GM13976 (cell line): Measurements from ENCODE around the gene IFNGR1.

Source experiments
- DNase-seq: peaks from one replicate; pipeline ENCODE4 v3.0.0; 2012; ENCODE audit warnings: low spot score
- in situ Hi-C: fragments of 300-500 bp; cut with MboI; formaldehyde crosslinking; loops from one replicate; pipeline ENCODE4 v1.12.0; 2022; ENCODE audit warnings: low sequenced_read_pairs, mixed read lengths, inconsistent platforms; ENCODE audit not compliant: unreplicated experiment
- TF ChIP-seq, protein P1 (sequence below): IDR thresholded peaks from 2 replicates; pipeline ENCODE4 v1.5.1; 2012; ENCODE audit warnings: borderline replicate concordance, mild to moderate bottlenecking; ENCODE audit not compliant: insufficient read depth; ENCODE audit errors: extremely low read depth, missing control alignments, control extremely low read depth

IFNGR1 gene

DNA sequence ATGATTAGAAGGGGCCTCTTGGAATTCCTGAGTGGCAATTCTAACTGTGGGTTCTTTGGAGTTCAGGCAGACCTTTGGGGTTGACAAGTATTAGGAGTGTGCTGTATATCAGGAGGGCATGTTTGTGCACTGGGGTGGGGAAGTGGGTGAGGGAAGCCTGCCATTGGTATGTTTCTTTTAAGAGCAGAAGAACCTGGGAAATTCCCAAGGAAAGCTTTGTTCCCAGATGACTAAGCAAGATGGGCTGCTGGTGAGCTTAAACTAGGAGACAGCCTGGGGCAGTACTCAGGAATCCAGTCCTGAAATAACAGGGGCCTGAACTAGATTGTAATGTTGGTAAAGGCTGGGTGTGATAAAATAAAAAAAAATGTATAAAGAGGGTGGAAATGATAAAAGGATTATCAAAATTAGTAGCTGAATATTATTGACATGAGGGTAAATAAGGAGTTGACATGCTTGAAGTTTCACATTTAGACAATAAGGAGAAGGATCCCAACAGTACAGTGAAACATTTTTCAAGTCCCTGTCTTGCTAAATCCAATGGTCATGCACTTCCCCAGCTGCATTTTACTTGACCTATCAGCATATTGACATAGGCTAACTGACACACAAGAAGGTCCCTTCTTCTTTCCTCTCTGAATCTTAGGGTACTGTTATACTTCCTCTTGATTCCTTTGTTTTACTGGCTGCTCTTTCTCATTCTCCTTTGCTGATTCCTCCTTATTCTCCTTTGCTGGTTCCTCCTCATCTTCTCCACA lies 18.4 kb upstream of the IFNGR1 start:
- in situ Hi-C loops, result no loop called here
- TF ChIP-seq, protein P1, sequence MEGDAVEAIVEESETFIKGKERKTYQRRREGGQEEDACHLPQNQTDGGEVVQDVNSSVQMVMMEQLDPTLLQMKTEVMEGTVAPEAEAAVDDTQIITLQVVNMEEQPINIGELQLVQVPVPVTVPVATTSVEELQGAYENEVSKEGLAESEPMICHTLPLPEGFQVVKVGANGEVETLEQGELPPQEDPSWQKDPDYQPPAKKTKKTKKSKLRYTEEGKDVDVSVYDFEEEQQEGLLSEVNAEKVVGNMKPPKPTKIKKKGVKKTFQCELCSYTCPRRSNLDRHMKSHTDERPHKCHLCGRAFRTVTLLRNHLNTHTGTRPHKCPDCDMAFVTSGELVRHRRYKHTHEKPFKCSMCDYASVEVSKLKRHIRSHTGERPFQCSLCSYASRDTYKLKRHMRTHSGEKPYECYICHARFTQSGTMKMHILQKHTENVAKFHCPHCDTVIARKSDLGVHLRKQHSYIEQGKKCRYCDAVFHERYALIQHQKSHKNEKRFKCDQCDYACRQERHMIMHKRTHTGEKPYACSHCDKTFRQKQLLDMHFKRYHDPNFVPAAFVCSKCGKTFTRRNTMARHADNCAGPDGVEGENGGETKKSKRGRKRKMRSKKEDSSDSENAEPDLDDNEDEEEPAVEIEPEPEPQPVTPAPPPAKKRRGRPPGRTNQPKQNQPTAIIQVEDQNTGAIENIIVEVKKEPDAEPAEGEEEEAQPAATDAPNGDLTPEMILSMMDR, result no peak
- no peak for DNase-seq

DNA sequence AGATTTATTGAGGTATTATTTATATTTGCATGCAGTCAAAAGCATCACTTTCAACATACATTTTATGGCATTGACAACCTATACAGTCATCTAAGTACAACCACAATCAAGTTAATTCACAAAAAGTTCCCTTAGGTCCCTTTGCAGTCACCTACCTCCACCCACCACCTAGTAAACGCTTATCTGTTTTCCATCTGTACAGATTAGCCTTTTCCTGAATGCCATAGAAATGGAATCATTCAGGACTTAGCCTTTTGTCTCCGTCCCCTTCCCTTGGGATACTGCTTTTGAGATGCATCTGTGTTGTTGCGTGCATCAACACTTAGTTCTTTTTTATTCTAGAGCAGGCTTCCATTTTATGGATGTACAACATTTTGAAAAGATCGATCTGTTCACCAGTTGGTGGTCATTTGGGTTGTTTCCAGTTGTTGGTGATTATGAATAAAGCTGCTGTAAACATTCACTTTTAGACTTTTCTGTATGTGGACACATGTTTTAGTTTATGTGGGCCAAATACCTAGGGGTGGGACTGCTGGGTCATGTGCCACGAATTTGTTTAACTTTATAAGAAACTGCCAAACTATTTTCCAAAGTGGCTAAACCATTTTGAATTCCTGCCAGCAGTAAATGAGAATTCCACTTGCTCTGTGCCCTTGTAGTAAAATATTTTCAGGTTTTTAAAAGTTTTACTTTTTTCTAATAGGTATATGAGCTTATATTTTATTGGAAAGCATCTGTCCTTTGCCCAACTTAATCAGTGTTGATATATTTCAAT lies 17.6 kb upstream of the IFNGR1 start:
- in situ Hi-C loops, result no loop called here
- TF ChIP-seq, protein P1, result no peak
- no peak for DNase-seq

DNA sequence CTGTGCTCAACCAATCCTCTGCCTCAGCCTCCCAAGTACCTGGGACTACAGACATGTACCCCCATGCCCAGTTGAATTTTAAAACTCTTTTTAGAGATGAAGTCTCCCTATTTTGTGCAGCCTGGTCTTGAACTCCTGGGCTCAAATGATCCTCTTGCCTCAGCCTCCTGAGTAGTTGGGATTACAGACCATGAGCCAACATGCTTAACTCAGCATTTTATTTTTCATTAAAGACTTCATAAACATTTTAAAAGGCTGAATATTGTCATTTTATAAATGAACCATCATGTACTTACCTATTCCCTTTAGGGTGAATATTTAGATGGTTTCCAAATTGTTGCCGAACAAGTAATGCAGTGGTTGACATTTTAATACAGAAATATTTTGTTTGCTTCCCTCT lies 16.5 kb upstream of the IFNGR1 start:
- DNase-seq, result no peak
- TF ChIP-seq, protein P1, result no peak
- in situ Hi-C loops, result no loop called here

DNA sequence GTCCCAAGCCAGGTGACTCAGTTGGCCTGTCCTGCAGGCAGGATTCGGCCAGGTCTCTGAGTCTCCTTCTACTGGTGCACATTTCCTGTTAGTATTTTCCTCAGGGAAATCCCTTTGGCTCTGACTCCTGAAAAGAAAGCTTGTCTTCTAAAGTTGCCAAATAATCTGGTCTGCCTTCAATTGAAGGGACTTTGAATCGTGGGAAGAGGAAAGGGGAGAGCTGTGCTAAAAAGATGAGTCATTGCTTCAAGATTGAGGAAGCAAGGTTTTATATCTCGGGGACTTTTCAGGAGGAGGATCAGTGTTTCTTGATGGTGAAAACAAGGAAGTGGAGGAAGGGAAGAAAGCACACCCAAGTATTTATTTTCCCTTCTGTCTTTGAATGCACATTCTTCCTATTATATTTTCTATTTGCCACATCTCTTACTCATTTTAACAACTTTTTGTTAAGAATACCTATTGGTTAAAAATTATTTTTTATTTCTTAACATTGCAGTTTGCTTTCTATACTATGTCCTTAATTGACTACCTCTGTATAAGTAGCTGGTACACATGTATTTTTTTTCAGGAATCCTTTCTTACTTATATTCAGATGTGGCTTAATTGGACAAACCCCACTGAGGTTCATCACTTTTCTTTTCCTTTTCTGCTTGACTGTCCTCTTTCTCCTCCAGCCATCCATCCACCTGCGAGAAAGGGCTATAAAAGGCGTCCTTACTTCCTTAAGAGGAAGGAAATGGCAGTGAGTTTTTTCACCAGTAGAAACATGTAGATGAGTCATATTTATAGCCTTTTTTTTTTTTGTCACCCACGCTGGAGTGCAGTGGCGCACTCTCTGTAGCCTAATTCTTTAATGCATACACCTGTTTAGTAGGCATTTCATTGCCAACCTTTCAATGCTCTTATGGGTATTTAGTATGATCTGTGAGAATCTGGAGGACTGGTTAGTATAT lies 15.0 kb upstream of the IFNGR1 start:
- DNase-seq, result no peak
- in situ Hi-C loops, result no loop called here
- TF ChIP-seq, protein P1, result no peak

DNA sequence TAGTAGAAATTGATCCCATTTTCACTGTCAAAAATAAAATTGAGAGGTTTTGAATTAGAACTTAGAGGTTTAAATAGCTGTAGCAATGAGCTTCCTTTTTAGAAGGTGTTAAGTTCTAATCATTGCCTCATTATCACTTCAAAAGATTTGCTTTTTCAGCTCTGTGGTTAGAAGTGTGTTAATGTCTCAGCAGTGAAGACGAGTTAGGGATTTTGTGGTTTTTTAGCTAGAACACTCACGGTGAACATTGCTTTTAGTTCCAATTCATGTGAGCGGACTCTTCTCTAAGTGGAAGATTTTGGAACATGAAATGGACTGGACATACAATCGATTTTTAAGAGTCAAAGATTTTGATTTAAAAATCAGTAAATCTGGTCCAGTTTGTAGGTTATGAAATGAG lies 12.7 kb upstream of the IFNGR1 start:
- TF ChIP-seq, protein P1, result no peak
- in situ Hi-C loops, result no loop called here
- no peak for DNase-seq

DNA sequence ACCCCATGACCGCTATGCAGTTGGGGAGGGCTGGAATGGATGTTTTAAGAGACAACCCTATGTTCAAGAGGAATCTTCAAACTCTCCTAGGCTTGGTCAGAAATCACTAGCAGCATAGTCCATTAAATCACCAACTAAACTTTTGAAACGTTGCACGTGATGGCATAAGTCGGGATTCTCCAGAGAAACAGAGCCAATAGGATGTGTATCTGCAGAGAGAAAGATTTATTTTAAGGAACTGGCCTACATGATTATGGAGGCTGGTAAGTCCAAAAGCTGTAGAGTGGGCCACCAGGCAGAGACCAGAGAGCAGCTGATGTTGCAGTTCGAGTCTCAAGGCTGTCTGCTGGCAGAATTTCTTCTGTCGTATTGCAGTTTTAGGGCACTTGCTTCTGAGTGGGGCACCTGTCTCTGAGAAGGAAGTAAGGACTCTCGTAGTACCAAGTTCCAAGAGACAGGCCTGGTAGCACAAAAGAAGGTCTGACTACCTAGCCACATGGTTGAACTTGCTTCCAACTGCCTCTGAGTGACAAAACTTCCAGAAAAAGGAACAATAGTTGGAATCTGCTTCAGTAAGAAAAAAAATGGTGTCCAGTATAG lies 11.9 kb upstream of the IFNGR1 start:
- TF ChIP-seq, protein P1, result no peak
- no peak for DNase-seq
- in situ Hi-C loops, result no loop called here
